ENCODE measurements around the gene ARFGEF2.

DNA sequence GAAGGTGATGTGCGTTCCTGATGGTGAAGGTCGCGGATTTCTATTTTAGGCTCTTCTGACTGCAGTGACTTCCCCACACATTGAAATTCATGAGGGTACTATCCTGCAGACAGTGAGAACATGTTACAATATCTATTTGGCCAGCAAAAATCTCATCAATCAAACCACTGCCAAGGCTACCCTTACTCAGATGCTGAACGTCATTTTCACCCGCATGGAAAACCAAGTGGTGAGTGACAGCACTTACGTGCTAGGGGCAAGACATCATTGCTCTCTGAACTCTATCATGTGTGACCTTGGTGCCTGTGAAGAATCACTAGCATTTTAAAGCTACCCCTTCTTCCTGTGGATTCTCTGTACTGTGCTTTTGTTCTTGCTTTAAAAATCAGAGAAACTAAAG lies 31.1 kb downstream of the ARFGEF2 start:
- TF ChIP-seq, protein P1, sequence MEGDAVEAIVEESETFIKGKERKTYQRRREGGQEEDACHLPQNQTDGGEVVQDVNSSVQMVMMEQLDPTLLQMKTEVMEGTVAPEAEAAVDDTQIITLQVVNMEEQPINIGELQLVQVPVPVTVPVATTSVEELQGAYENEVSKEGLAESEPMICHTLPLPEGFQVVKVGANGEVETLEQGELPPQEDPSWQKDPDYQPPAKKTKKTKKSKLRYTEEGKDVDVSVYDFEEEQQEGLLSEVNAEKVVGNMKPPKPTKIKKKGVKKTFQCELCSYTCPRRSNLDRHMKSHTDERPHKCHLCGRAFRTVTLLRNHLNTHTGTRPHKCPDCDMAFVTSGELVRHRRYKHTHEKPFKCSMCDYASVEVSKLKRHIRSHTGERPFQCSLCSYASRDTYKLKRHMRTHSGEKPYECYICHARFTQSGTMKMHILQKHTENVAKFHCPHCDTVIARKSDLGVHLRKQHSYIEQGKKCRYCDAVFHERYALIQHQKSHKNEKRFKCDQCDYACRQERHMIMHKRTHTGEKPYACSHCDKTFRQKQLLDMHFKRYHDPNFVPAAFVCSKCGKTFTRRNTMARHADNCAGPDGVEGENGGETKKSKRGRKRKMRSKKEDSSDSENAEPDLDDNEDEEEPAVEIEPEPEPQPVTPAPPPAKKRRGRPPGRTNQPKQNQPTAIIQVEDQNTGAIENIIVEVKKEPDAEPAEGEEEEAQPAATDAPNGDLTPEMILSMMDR (IDR thresholded peaks at IDR 0.05 in 4 of 5, conservative IDR thresholded peaks at IDR 0.05 in 1 of 5) = no peak
- no peak for TF ChIP-seq POLR2A (IDR thresholded peaks at IDR 0.05)

Data from gastrocnemius medialis (tissue), 4 donors.